ENCODE results near the gene MAP6. TPM values are rescaled to one million over a fixed set of nuclear protein-coding genes. Genes with fewer than 3 reads are reported as not detected.

The MAP6 gene
- total RNA-seq: 0.13 TPM in 1 of 2 replicates, not detected in the other

GRCh38 chr11:75668451-75669297 is at the start of gene MAP6:
MAP6 (minus strand) TSS chr11:75669038; CDS start chr11:75668369, 669 bp downstream.
- no peak for TF ChIP-seq CTCF (IDR thresholded peaks at IDR 0.05; ENCODE audit: insufficient read depth, low read length, severe bottlenecking)
- H3K27me3 ChIP-seq (ENCODE audit: control insufficient read depth, insufficient read depth, low read length): peaks cover 34% of the 10 kb centered on the region
- H3K36me3 ChIP-seq (ENCODE audit: control insufficient read depth, insufficient read depth, low read length): no peaks in the 10 kb centered on the region
- H3K4me3 ChIP-seq (ENCODE audit: low read depth, low read length): peak within 1 kb of the TSS; percentile 17
- DNase-seq (ENCODE audit: low read depth): peak; percentile 11
- FAIRE-seq: no peak

- no peak for TF ChIP-seq CTCF (IDR thresholded peaks at IDR 0.05; ENCODE audit: insufficient read depth, low read length, severe bottlenecking)
- FAIRE-seq (no peak), DNase-seq (ENCODE audit: low read depth) (no peak)
- Histone ChIP-seq H3K4me3 (ENCODE audit: low read depth, low read length) (no peak within 1 kb of the TSS), H3K36me3 (ENCODE audit: control insufficient read depth, insufficient read depth, low read length) (no peaks in the 10 kb centered on the region), H3K27me3 (ENCODE audit: control insufficient read depth, insufficient read depth, low read length) (no peaks in the 10 kb centered on the region)
Measured at GRCh38 chr11:75717608-75718418, 49.0 kb upstream of the MAP6 start, which contains the start of gene MOGAT2. MOGAT2 (plus strand) TSS chr11:75717838; CDS start chr11:75717889, 51 bp downstream.

DNA sequence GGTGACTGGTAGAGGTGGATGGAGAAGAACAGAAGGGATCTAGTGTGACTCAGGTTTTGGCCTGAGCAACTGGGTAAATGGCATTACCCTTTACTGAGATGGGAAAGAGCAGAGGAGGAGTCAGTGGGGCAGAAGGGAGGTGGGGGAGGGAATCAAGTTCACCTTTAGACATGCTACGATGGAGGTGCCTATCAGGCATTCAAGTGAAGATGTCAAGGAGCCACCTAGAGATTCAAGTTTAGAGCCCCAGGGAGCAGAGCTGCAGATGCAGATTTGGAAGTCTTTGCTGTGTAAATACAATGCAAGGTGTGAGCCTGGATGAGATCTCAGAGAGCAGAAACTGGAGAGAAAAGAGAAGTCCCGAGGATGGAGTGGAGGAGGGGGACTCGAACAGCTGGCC is 47.8 kb upstream of the MAP6 start:
- FAIRE-seq (no peak), DNase-seq (ENCODE audit: low read depth) (no peak)
- Histone ChIP-seq H3K4me3 (ENCODE audit: low read depth, low read length) (no peak overlapping the region), H3K27me3 (ENCODE audit: control insufficient read depth, insufficient read depth, low read length) (no peaks in the 10 kb centered on the region), H3K36me3 (ENCODE audit: control insufficient read depth, insufficient read depth, low read length) (no peaks in the 10 kb centered on the region)
- no peak for TF ChIP-seq CTCF (IDR thresholded peaks at IDR 0.05; ENCODE audit: insufficient read depth, low read length, severe bottlenecking)

- TF ChIP-seq CTCF (IDR thresholded peaks at IDR 0.05; ENCODE audit: insufficient read depth, low read length, severe bottlenecking): no peak
- no peak overlapping the region for H3K4me3 ChIP-seq (ENCODE audit: low read depth, low read length)
- FAIRE-seq (no peak), DNase-seq (ENCODE audit: low read depth) (no peak)
- H3K36me3 ChIP-seq (ENCODE audit: control insufficient read depth, insufficient read depth, low read length): no peaks in the 10 kb centered on the region
- H3K27me3 ChIP-seq (ENCODE audit: control insufficient read depth, insufficient read depth, low read length): no peaks in the 10 kb centered on the region
Measured at GRCh38 chr11:75715688-75716087, 46.9 kb upstream of the MAP6 start.

- H3K27me3 ChIP-seq (ENCODE audit: control insufficient read depth, insufficient read depth, low read length): no peaks in the 10 kb centered on the region
- H3K36me3 ChIP-seq (ENCODE audit: control insufficient read depth, insufficient read depth, low read length): no peaks in the 10 kb centered on the region
- no peak overlapping the region for H3K4me3 ChIP-seq (ENCODE audit: low read depth, low read length)
- FAIRE-seq (no peak), DNase-seq (ENCODE audit: low read depth) (no peak)
- no peak for TF ChIP-seq CTCF (IDR thresholded peaks at IDR 0.05; ENCODE audit: insufficient read depth, low read length, severe bottlenecking)
Measured at GRCh38 chr11:75714211-75714610, 45.4 kb upstream of the MAP6 start.
